SK-N-SH (cell line): Measurements from ENCODE around the gene STRN. TPM values are rescaled to one million over a fixed set of nuclear protein-coding genes. Genes with fewer than 3 reads are reported as not detected.

Source experiments
- CTCF ChIA-PET: fragments of 300-600, 350-600 bp; formaldehyde crosslinking; extraction: SDS; loops from one replicate; lab custom pipeline; 2021; lab: Yijun Ruan, JAX
- POLR2A ChIA-PET: fragments of 350-600 bp; sonication (Branson Sonifier 250); formaldehyde crosslinking; extraction: SDS; loops from one replicate; lab custom pipeline; 2020; ENCODE audit warnings: antibody characterized with exemption, inconsistent platforms; lab: Yijun Ruan, JAX
- DNase-seq: peaks from one replicate; pipeline ENCODE4 v3.0.0; 2012
- H2AFZ ChIP-seq: fragments of 200-600 bp; sonication (generic); 2 replicates; pipeline ENCODE4 v1.8.1; 2016; ENCODE audit warnings: antibody characterized with exemption, mild to moderate bottlenecking, low read depth
- H3F3A ChIP-seq: fragments of 200-600 bp; sonication (generic); replicated peaks from 2 replicates; pipeline ENCODE3; 2016; ENCODE audit warnings: antibody characterized with exemption, mild to moderate bottlenecking; ENCODE audit not compliant: insufficient read depth
- H3K27ac ChIP-seq, 2 experiments: fragments of 200-500 bp in 1 of 2; fragments of 200-600 bp in 1 of 2; sonication (Bioruptor generic) in 1 of 2; sonication (generic), shearing (Covaris generic) in 1 of 2; 2 replicates each; pipeline versions ENCODE4 v1.5.1 to v1.6.1; 2014 to 2016; ENCODE audit warnings: low read depth in 2 of 2, inconsistent platforms in 1 of 2, low read length in 1 of 2, mild to moderate bottlenecking in 1 of 2, mixed read lengths in 1 of 2
- H3K27me3 ChIP-seq: fragments of 200-600 bp; sonication (generic), shearing (Covaris generic); 2 replicates; pipeline ENCODE4 v1.6.1; 2016; ENCODE audit warnings: mixed run types; ENCODE audit not compliant: insufficient read depth
- H3K36me3 ChIP-seq, 2 experiments: fragments of 200-500 bp in 1 of 2; fragments of 200-600 bp in 1 of 2; sonication (Bioruptor generic) in 1 of 2; sonication (generic) in 1 of 2; replicated peaks in 1 of 2; 2 replicates each; pipeline versions ENCODE3 to v1.5.1; 2014 to 2016; ENCODE audit warnings: low read length in 1 of 2, mild to moderate bottlenecking in 1 of 2; ENCODE audit not compliant: insufficient read depth in 2 of 2, control insufficient read depth in 1 of 2
- H3K4me1 ChIP-seq, 2 experiments: fragments of 200-500 bp in 1 of 2; fragments of 200-600 bp in 1 of 2; sonication (Bioruptor generic) in 1 of 2; sonication (generic), shearing (Covaris generic) in 1 of 2; 2 replicates each; pipeline versions ENCODE4 v1.5.1 to v1.6.1; 2014 to 2016; ENCODE audit warnings: low read depth in 1 of 2, low read length in 1 of 2, mixed run types in 1 of 2; ENCODE audit not compliant: insufficient read depth in 2 of 2, control insufficient read depth in 1 of 2
- H3K4me2 ChIP-seq: fragments of 200-600 bp; sonication (generic), shearing (Covaris generic); 2 replicates; pipeline ENCODE4 v1.6.1; 2017; ENCODE audit warnings: mixed run types
- H3K4me3 ChIP-seq, 2 experiments: fragments of 200-500 bp in 1 of 2; fragments of 200-600 bp in 1 of 2; sonication (Bioruptor generic) in 1 of 2; sonication (generic), shearing (Covaris generic) in 1 of 2; 2 replicates each; pipeline versions ENCODE4 v1.5.1 to v1.8.1; 2014 to 2016; ENCODE audit warnings: low read depth in 2 of 2, inconsistent platforms in 1 of 2, low read length in 1 of 2, mild to moderate bottlenecking in 1 of 2, mixed read lengths in 1 of 2, moderate library complexity in 1 of 2
- H3K79me2 ChIP-seq: fragments of 200-600 bp; sonication (generic); 2 replicates; pipeline ENCODE4 v1.8.1; 2017; ENCODE audit warnings: mild to moderate bottlenecking; ENCODE audit not compliant: insufficient read depth
- H3K9ac ChIP-seq: fragments of 200-600 bp; sonication (generic); 2 replicates; pipeline ENCODE4 v1.6.1; 2017; ENCODE audit warnings: mixed run types
- H3K9me2 ChIP-seq: fragments of 200-600 bp; sonication (generic); 2 replicates; pipeline ENCODE4 v1.6.1; 2017; ENCODE audit warnings: mixed run types
- H3K9me3 ChIP-seq: fragments of 200-600 bp; sonication (generic); 2 replicates; pipeline ENCODE4 v1.6.1; 2017; ENCODE audit warnings: mixed run types, mild to moderate bottlenecking, moderate library complexity
- H4K20me1 ChIP-seq: fragments of 200-600 bp; sonication (generic); 2 replicates; pipeline ENCODE4 v1.6.1; 2017; ENCODE audit warnings: mild to moderate bottlenecking, mixed run types; ENCODE audit not compliant: insufficient read depth
- CHD2 ChIP-seq: fragments of 150-350 bp; IDR thresholded peaks from 2 replicates; pipeline ENCODE4 v1.6.1; 2018; ENCODE audit warnings: low read length; ENCODE audit not compliant: partially characterized antibody
- CTCF ChIP-seq: fragments of 200-600 bp; sonication (generic); IDR thresholded peaks from 2 replicates; pipeline ENCODE4 v1.6.1; 2017; ENCODE audit warnings: antibody characterized with exemption, mild to moderate bottlenecking, moderate library complexity
- ELF1 ChIP-seq: IDR thresholded peaks from 2 replicates; pipeline ENCODE4 v1.4.0; 2012
- EP300 ChIP-seq, 2 experiments: IDR thresholded peaks; 2 replicates each; pipeline versions ENCODE4 v1.4.0 to v1.6.1; 2012; ENCODE audit warnings: borderline replicate concordance in 1 of 2, low read depth in 1 of 2, low read length in 1 of 2
- FOSL2 ChIP-seq: IDR thresholded peaks from 2 replicates; pipeline ENCODE4 v1.4.0; 2012; ENCODE audit warnings: low read depth, mild to moderate bottlenecking, moderate library complexity, borderline replicate concordance
- FOXJ3 ChIP-seq: sonication (generic); formaldehyde crosslinking; IDR thresholded peaks from 2 replicates; pipeline ENCODE4 v1.5.1; 2020; ENCODE audit warnings: mild to moderate bottlenecking, missing genetic modification reagents
- GABPA ChIP-seq: IDR thresholded peaks from 2 replicates; pipeline ENCODE4 v1.4.0; 2012; ENCODE audit warnings: low read depth, mild to moderate bottlenecking
- MAX ChIP-seq: IDR thresholded peaks from 2 replicates; pipeline ENCODE4 v1.4.0; 2012; ENCODE audit warnings: low read depth
- MXI1 ChIP-seq: IDR thresholded peaks from 2 replicates; pipeline ENCODE4 v1.6.1; 2012; ENCODE audit warnings: mild to moderate bottlenecking, low read depth, low read length, improper control_type of control experiment
- NFIC ChIP-seq: IDR thresholded peaks from 2 replicates; pipeline ENCODE4 v1.4.0; 2012; ENCODE audit warnings: borderline replicate concordance
- NRF1 ChIP-seq: IDR thresholded peaks from 2 replicates; pipeline ENCODE4 v1.6.1; 2012; ENCODE audit warnings: low read depth, mild to moderate bottlenecking, low read length
- PBX3 ChIP-seq: IDR thresholded peaks from 2 replicates; pipeline ENCODE4; 2012
- POLR2AphosphoS5 ChIP-seq: IDR thresholded peaks from 2 replicates; pipeline ENCODE4 v1.6.1; 2012; ENCODE audit warnings: low read depth, low read length
- RCOR1 ChIP-seq: fragments of 150-350 bp; IDR thresholded peaks from 2 replicates; pipeline ENCODE4 v1.6.1; 2017; ENCODE audit warnings: antibody characterized with exemption, low read length
- RFX5 ChIP-seq: IDR thresholded peaks from 2 replicates; pipeline ENCODE4 v1.6.1; 2012; ENCODE audit warnings: mild to moderate bottlenecking, improper control_type of control experiment, low read length
- RXRA ChIP-seq: IDR thresholded peaks from 2 replicates; pipeline ENCODE4 v1.4.0; 2012; ENCODE audit warnings: low read depth, mild to moderate bottlenecking, borderline replicate concordance
- SMC3 ChIP-seq: IDR thresholded peaks from 2 replicates; pipeline ENCODE4 v1.6.1; 2012; ENCODE audit warnings: low read depth, low read length, improper control_type of control experiment
- TAF1 ChIP-seq: IDR thresholded peaks from 2 replicates; pipeline ENCODE4 v1.6.1; 2012; ENCODE audit warnings: low read depth, mild to moderate bottlenecking, low read length, moderate library complexity, borderline replicate concordance
- TCF12 ChIP-seq: IDR thresholded peaks from 2 replicates; pipeline ENCODE4 v1.4.0; 2012
- USF1 ChIP-seq: IDR thresholded peaks from 2 replicates; pipeline ENCODE4 v1.4.0; 2012; ENCODE audit warnings: low read depth, borderline replicate concordance
- YY1 ChIP-seq: IDR thresholded peaks from 2 replicates; pipeline ENCODE4 v1.4.0; 2012; ENCODE audit warnings: low read depth, mild to moderate bottlenecking
- ZBTB33 ChIP-seq: IDR thresholded peaks from 2 replicates; pipeline ENCODE4 v1.4.0; 2012; ENCODE audit warnings: low read depth, borderline replicate concordance
- WGBS: methylation state at CpG from one replicate; pipeline ENCODE4 v1.1.6; 2017; ENCODE audit warnings: low lambda C conversion rate; 5-methylcytosine and 5-hydroxymethylcytosine counted together
- polyA plus RNA-seq, 3 experiments: library from polyadenylated mRNA; depleted of rRNA; stranded (reverse); fragments of >200 nt; gene quantifications; 2 replicates each; pipeline ENCODE4 v1.2.3, GENCODE V29; 2012

The STRN gene
- 4.8 and 5.8 TPM in 2 replicates for polyA plus RNA-seq (2012; rRNA removed)
- polyA plus RNA-seq (2012; cell fraction: cytosol; rRNA removed): 6.1 TPM in 2 replicates
- 3.6 and 7.6 TPM in 2 replicates for polyA plus RNA-seq (2012; cell fraction: nucleus; rRNA removed)

GRCh38 chr2:36966370-36967235 is at the start of gene STRN:
STRN (minus strand) TSS chr2:36966536; CDS start chr2:36966463, 73 bp downstream.
- Histone ChIP-seq H3K9me2 (no peaks in the 10 kb centered on the region), H3K4me3 (peak within 1 kb of the TSS; percentile 74 to 99), H3K36me3 (no peaks in the 10 kb centered on the region), H3K27me3 (no peaks in the 10 kb centered on the region), H3K4me2 (peak within 1 kb of the TSS; percentile 90), H3K4me1 (peaks cover 8 to 11% of the 10 kb centered on the region in 2 experiments; a peak in 3 of 4 replicates), H3K9ac (peak within 1 kb of the TSS; percentile 87), H3K79me2 (peaks cover 46% of the 10 kb centered on the region), H3K9me3 (no peaks in the 10 kb centered on the region), H4K20me1 (peaks cover 8% of the 10 kb centered on the region; the same call in 1 of the 2 replicates), H3K27ac (peak within 1 kb of the TSS; percentile 64 to 85)
- CTCF ChIA-PET: interaction anchor here (0.9 to 1.7 kb wide), 5 partner anchors 14 to 202 kb away, joined by 3 to 7 read pairs (median 3); no protein-coding TSS in a partner anchor
- POLR2A ChIA-PET: interaction anchor here (0.7 to 1.5 kb wide), 5 partner anchors 8 to 17 kb away, joined by 3 read pairs; no protein-coding TSS in a partner anchor
- WGBS: 5% methylated on average over 36 of the region's 91 CpGs
- peak; percentile 100 for DNase-seq
- peak; percentile 67; the same call in 1 of the 2 replicates for TF ChIP-seq USF1
- no peak for TF ChIP-seq NFIC
- peak; percentile 67 for TF ChIP-seq PBX3
- peak; percentile 66 for TF ChIP-seq MAX
- TF ChIP-seq RXRA: no peak
- no peak; the same call in 1 of the 2 replicates for TF ChIP-seq TCF12
- no peak; the same call in 1 of the 2 replicates for TF ChIP-seq RCOR1
- peak; percentile 78 for TF ChIP-seq MXI1
- no peak for TF ChIP-seq RFX5
- peak; percentile 83 for TF ChIP-seq ELF1
- peak; percentile 59 for TF ChIP-seq TAF1
- no peak for TF ChIP-seq ZBTB33
- peak; percentile 66 for TF ChIP-seq CHD2
- peak; percentile 72 for TF ChIP-seq POLR2AphosphoS5
- TF ChIP-seq GABPA: peak; percentile 66
- TF ChIP-seq FOXJ3 (CRISPR knock-in tag): no peak
- 0 out of 2 replicates have a peak, but pooled peaks have one; percentile 4 for TF ChIP-seq FOSL2
- no peak; the same call in 1 of the 2 replicates for TF ChIP-seq YY1
- no peak for TF ChIP-seq EP300 (IDR thresholded peaks at IDR 0.05; ENCODE audit: borderline replicate concordance in 1 of 2, low read depth in 1 of 2, low read length in 1 of 2)
- TF ChIP-seq SMC3: no peak
- no peak for TF ChIP-seq CTCF
- TF ChIP-seq NRF1: peak; percentile 52
- TF ChIP-seq, all 33 proteins: peak for 11
- H3F3A ChIP-seq: no peaks in the 10 kb centered on the region
- peak within 1 kb of the TSS; percentile 98 for H2AFZ ChIP-seq
